GM15510 (cell line): ENCODE results near the gene MTFR1L.

ENCODE experiments used
- POLR2A ChIP-seq: IDR thresholded peaks from 3 replicates; pipeline ENCODE4 v1.6.1; 2011; ENCODE audit warnings: borderline replicate concordance; ENCODE audit not compliant: insufficient read length; ENCODE audit errors: extremely low read depth

Gene MTFR1L

GRCh38 chr1:25782608-25783201 lies 37.0 kb upstream of the MTFR1L start:
- TF ChIP-seq POLR2A, result no peak

DNA sequence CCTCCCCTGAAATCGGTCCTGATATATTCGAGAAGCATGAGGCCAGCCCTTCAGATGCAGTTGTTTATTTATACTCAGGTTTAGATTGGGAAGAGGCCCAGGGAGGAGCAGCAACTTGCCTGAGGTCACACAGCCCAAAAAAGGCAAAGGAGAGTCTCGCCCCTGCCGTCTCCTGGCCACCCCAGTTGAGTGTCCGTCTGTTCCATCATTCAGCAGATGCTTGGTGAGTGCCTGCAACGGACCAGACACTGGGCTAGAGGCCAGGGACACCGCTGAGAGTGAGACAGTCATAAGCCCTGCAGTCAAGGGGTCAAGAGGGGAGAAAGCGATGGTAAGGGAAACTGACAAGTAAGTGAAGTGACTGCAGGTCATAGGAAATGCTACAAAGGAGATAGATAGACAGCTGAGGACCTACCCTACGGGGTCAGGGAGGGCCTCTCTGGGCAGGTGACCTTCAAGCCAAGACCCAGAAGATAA lies 35.1 kb upstream of the MTFR1L start:
- no peak for TF ChIP-seq POLR2A

- no peak for TF ChIP-seq POLR2A
Measured at GRCh38 chr1:25785333-25786067, 34.3 kb upstream of the MTFR1L start.

DNA sequence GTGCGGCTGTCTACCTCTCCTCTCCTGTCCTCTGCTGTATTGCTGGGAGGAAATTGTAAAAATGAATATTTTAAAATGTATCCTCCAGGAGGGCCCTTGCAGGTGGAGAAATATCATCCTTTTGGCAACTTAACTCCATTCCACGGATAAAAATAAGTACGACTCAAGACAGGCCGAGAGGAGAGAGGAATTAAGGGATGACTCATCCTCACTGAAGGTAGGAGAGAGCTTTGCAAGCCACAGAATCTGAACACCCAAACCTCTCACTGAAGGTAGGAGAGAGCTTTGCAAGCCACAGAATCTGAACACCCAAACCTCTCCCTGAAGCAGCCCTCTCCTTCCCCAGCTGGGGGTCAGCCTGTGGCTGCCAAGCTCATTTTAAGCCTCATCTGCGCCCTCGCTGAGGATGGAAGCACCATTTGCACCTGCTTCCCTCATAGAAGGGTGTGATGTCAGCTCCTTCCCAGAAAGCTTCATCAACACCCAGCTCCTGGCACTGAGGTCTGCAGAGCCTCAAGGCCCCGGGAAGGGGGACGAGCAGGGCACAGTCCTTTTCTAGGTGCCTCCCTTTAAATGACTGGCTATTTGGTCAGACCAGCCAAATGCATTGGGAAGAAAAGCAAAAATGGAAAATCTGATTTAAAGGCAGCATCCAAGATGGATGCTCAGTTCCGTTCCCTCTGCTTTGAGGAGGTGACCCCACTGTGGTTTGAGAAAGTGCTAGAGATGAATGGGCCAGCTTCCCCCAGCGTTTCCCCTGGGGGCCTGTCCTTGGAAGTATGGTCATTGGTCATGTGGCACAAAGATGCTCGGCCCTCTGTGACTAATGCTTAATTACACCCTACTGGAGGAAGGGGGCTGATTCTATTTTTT lies 32.6 kb upstream of the MTFR1L start:
- no peak for TF ChIP-seq POLR2A

GRCh38 chr1:25787760-25788166 lies 32.0 kb upstream of the MTFR1L start:
- TF ChIP-seq POLR2A, result no peak

- no peak for TF ChIP-seq POLR2A
Measured at GRCh38 chr1:25790472-25790871, 29.3 kb upstream of the MTFR1L start.

DNA sequence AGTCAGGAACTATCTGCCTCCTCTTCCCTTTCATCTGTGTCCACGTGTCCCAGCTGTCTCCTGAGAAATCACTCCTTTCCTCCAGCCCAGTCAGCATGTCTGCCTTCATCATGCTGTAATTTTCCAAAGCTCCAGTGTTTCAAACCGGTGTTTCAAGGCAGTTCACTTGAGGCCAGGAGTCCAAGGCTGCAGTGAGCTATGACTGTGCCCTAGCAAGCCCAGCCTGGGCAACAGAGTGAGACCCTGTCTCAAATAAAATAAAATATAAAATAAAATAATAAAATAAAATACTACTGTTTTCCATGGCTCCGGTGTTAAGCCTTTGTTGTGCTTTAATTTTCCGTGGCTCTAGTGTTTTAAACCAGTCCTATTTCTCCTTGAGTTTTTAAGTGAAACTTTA lies 27.6 kb upstream of the MTFR1L start:
- TF ChIP-seq POLR2A, result no peak

GRCh38 chr1:25793585-25794170 lies 26.1 kb upstream of the MTFR1L start:
- no peak for TF ChIP-seq POLR2A

- TF ChIP-seq POLR2A, result no peak
Measured at GRCh38 chr1:25794325-25794724, 25.4 kb upstream of the MTFR1L start.

DNA sequence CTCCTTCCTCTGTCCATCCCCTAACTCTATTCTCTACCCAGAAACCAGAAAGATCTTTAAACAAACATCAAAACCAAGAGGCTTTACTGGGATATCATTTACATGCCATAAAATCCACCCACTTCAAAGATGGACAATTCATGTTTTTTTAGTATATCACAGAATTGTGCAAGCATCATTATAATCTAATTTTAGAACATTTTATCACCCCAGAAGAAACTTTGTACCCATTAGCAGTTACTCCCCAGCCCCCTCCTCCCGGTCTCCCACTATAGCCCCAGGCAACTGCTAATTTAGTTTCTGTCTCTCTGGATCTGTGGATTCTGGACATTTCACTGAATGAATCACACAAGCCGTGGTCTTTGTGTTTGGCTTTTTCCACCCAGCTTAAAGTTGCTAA lies 24.5 kb upstream of the MTFR1L start:
- no peak for TF ChIP-seq POLR2A

DNA sequence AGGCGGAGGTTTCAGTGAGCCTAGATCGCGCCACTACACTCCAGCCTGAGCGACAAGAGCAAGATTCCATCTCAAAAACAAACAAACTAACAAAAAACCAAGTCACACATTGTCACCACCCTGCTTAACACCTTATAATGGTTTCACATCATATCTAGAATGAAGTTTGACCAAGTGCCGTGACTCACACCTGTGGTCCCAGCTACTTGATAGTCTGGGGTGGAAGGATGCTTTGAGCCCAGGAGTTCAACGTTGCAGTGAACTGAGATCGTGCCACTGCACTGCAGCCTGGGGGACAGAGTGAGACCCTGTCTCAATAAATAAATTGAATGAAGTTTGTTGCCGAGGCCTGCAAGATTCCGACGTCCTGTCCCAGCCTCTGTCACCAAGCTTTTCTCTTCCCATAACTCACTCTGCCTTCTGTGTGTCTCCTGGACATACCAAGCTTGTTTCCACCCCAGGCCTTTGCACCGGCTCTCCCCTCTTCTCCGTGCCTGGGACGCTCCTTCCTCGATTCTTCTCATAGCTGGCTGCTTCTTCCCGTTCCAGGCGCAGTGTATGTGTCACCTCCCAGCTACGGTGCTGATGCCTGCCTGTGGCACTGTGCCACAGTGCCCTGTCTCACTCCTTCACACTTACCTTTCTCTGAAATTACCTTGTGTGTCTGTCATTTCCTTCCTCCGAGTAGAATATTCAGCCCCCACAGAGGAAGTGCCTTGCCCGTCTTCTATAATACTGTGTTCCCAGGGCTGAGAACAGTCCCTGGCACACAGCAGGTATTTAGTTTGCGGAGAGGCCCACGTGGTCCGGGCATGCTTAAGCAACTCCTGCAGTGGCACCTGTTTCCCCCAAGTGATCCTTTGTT lies 23.6 kb upstream of the MTFR1L start:
- TF ChIP-seq POLR2A, result no peak

- TF ChIP-seq POLR2A, result no peak
Measured at GRCh38 chr1:25796811-25797458, 22.8 kb upstream of the MTFR1L start.

DNA sequence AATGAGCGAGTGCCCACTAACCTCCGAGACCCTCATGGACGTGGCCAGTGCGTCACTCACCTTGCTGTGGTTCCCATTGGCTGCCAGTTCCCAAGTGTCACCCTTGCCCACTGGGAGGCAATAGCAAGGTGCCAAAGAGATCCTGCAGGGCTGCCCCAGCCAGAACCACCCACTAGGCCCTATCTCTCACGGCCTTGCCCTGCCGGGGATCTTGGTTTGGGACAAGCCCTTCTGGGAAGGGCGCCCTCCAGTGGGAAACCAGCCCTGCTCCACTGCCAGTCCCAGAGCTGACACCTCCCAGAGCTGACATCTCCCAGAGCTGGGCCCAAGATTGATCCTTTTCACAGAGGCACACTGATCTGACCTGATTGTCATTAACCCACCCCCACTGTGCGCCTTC lies 21.8 kb upstream of the MTFR1L start:
- TF ChIP-seq POLR2A, result no peak

DNA sequence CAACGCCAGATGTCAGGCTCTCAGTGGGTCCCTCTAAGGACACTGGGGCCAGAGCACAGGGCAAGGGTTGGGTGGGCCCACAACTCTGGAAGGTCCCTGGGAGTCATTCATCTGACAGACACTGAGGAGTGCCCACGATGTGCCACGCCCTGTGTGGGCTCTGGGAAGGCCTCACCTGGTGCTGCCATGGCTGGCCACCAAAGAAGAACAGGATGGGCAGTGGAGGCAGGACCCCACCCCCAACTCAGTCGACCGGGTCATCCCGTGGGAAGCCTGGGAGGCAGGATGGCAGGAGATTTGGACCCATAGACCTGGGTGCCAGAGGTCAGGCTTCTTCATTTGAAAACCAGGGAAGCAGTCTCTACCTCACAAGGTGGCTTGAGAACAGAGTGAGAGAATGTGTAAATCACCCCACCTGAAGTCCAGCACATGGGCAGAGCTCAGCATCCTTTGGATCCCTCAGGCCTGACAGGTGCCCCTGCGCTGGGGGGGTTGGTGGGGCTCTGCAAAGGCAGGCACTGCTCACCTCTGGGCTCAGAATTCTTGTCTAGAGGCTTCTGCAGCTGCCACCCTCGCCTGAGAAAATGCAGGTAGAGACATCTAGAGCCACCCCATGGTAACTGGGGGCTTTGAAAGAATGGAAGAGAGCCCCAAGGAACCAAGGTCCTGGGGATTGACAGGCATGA lies 20.9 kb upstream of the MTFR1L start:
- no peak for TF ChIP-seq POLR2A

DNA sequence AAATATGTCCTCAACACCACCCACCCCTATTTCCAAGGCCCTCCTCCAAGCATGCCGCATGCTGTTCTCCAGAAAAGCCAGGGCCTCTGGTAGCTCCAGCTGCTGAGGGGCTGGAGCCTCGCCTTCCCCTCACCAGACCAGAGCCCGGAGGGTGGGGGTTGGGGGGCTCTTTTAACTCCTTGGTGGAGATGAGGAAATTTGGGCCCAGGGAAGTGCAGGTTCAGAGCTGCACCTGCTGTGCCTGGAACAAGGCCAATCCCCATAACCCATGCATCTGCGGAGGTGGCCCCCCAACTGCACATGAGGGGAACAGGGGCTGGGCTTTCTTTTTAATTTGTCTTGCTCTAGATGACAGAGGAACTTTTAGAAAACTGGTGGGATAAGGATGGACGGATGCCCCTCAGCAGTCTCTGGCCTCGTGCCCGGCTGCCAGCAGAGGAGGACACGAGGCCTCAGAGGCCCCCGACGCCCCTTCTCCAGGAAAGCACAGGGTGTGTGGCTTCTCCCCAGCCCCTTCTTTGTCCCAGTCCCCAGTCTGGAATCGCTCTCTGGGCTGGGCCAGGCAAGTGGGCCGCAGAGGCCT lies 20.3 kb upstream of the MTFR1L start:
- no peak for TF ChIP-seq POLR2A
